Astrocyte of the hippocampus (primary cell): ENCODE measurements around the gene SEC22A.
A peak's percentile ranks its signal among the peaks of the same experiment; 100 is the strongest.

Source experiments
- DNase-seq: peaks from one replicate; pipeline ENCODE4 v3.0.0; 2011; ENCODE audit warnings: low read depth, low spot score

Gene SEC22A, protein sequence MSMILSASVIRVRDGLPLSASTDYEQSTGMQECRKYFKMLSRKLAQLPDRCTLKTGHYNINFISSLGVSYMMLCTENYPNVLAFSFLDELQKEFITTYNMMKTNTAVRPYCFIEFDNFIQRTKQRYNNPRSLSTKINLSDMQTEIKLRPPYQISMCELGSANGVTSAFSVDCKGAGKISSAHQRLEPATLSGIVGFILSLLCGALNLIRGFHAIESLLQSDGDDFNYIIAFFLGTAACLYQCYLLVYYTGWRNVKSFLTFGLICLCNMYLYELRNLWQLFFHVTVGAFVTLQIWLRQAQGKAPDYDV

DNA sequence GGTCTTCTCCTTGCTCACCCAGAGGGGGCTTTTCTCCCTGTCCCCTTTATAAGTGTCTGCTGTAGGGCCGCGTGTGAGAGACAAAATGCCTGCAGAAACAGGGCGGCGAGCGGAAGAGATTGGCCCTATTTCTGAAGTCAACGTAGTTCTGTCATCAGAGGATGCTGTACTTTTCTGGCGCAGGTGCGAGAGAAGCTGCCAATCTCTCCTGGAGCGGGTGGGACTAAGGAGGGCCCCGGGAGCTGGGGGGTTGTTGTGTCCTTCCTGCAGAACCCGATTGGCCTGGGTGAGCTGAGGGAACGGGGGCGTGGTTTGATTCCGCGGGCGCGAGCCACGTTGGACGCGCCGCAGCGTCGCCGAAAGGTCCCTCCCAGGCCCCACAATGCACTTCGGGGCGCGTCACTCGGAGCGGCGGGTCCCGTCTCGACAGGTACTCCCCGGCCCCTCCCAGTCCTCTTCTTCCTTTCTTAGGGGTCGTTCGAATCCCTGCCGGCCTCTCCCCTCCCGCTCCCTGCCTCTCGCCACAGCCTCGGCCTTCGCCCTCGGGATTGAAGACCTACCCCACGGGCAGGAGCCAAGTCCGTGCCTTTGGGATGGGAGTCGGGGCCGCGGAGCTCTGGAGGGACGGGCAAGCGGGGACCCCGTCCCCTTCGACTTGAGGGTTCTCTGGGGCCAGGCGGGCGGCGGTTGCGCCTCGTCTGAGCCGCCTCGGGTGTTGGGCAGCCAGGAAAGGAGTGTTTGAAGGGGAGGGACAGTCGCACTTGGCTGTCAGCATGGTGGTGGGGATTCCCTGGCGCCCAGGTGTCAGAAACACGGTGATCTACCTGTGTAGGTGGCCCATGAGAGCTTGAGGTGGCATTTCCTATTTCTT is at the start of gene SEC22A:
Gene SEC22A, plus strand, starts transcription at position 387 of the 871 bp plus-strand sequence. CDS start 7,275 bp downstream, outside the sequence.
- DNase-seq, result peak; percentile 98

DNA sequence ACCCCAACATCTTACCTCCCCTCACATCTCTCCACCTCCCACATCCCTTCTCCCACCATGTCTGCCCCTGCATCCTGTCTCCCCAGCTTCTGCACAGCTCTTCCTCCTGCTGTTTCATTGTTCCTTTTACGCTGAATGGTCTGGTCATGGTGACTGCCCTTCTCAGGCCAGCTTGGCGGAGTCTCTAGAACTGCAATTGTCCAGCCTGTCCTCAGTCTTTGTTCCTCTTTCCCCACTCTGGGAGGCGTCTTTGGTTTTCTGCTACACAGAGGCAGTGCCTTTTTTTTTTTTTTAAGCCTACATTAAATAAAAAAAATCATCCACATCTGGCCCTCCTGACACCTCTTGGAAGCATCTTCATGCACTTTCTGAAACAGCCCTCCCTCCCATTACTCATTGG is 49.1 kb upstream of the SEC22A start:
- no peak for DNase-seq

DNA sequence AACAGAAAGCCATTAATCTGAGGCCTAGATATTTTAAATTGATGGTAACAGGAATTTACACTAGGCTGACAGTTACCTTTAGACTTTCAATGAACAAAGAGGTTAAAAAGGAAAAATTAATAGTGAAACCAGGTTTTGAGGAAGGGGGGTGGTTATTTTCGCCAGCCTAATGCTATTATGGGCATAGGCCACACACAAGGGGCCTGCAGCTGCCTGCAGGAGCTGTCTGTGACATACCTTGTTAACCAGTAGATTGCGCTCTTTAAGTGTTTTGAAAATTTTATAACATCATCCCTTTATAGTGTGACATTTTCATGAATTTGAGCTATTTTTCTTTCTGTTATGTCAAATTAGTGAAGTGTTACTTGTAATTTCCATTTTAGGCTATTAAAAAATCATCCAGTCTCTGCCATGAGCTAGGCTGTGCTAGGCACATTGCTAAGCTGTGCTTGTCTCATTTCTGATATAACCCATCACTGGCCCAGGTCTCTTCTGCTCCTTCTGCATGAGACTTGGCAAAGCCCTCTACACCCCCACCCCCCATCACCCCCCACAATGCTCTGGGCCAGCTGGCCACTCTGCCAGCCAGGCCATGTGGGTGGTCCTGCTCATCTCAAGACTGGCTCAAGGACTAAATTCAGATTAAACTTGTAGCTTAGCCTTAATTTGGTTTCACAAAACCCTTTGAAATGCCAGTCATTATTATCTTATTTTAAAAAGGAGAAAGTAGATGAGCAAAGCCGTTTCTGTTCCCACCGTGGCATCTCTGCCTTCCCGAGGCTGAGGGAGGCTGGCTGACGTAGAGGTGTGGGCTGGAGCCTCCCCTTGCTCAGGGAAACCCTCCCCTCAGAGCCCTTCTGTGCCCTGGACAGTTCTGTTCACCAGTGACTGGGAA is 48.4 kb upstream of the SEC22A start:
- no peak for DNase-seq

DNA sequence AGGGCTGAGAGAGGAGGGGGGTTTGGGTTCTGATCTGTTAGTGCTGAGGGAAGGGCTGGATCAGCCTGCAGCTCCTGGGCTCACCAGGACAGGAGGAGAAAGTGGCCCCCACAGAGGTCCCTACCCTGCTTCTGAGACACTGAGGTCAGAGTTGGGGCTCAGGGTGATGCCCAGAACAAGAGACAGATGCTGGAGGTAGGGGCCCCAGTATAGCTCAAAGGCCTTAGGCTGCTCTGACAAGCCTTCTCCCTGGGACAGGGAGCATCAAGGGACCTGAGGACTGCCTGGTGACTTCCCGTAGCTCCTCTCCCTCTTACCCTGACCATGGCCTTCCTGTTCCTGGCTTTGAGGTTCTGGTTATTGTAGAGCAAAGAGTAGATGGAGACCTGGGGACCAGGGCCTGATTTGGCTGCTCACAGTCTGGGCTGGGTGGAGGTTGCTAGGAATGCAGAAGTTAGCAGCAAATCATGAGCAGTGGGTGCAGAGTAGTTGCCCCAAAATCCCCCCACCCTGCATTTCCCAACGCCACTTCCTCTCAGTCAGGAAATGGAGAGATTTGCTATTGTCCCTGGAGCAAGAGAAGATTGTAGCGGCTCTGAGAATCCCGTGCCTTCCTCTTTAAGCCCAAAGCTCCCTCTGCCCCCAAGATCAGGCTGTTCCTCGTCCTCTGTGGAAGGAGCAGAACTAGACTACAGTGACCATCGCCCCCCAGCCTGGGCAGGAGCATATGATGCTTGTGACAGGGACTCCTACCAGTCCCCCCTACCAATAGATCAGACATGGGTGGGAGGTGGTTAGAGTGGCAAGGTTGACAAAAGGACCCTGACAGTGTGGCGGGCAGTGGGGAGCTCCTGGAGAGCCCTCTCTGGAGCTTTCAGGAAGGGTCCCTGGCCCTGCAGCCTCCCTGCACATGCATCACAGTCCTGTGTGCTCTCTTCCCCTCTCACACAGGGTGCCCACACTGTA is 47.4 kb upstream of the SEC22A start:
- no peak for DNase-seq

DNA sequence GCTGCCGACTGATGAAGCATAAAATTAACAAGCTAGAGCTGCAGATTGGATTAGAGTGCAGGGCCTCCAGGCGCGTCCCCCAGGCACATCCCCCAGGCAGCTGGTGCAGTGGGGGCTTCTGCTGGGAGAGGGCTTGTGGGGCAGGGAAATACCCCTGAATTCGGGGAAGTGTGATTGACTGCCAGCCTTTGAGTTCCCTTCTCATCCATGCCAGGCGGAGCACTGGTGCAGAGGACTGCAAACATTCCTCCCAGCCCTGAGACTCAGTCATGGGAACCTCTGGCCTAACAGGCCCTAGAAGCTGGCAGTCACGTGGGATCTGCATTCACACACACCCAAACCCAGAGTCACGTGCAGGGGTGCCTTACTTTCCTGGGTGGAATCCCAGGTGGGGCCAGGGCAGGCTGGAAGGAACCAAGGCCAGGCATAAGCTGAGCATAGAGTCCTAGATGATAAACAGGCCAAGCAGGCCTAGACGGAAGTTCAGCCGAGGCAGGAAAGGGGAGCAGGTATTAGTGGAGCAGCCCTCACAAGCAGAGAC is 46.2 kb upstream of the SEC22A start:
- no peak for DNase-seq

DNA sequence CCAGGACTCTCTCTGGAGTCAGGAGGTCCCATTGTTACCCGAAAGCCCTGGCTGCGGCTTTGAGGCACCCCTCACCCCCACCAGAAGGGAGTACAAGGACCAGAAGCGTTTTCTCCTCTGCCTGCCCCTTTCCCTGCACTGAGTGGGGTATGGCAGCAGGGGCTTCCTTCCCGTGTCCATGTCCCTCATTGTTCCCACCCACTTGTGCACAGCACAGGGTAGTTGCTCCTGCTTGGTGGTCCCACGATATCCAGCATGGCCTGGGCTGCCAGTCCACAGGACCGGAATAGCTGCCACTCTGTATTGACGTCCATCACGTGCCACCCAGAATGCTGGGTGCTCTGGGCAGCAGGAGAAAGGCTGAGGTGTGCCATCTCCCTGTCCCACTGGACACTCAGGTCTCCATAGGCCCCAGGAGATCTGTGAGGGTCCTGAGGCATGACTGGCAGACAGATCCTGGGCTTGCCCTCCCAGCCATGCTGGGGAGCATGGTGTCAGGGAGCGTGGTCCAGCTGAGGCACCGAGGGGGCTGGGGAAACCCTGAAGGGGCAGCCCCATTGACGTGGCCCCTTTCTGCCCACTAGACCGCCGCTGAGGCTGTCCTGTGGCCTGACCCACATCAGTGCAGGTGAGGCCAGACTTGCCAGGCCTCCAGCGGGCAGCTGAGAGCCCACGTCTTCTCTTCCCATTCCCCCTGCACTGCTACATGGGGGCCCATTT is 45.3 kb upstream of the SEC22A start:
- no peak for DNase-seq

DNA sequence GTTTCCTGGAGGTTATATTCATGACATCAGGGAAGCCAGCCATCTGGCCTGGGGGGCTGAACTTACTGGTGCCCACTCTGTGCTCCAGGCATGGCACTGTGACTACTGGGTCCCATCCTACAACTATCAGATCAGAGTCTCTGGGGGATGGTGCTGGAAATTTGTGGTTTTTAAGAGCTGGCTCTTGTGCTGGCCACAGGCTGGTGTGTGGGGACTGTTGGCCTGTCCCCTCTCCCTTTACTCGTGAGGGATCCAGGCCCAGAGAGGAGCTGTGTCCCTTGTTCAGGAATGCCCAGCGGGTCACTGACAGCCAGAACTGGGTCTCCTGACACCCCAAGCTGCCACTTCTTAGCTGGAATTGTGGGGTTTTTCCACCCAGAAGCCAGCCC is 44.5 kb upstream of the SEC22A start:
- DNase-seq, result no peak

DNA sequence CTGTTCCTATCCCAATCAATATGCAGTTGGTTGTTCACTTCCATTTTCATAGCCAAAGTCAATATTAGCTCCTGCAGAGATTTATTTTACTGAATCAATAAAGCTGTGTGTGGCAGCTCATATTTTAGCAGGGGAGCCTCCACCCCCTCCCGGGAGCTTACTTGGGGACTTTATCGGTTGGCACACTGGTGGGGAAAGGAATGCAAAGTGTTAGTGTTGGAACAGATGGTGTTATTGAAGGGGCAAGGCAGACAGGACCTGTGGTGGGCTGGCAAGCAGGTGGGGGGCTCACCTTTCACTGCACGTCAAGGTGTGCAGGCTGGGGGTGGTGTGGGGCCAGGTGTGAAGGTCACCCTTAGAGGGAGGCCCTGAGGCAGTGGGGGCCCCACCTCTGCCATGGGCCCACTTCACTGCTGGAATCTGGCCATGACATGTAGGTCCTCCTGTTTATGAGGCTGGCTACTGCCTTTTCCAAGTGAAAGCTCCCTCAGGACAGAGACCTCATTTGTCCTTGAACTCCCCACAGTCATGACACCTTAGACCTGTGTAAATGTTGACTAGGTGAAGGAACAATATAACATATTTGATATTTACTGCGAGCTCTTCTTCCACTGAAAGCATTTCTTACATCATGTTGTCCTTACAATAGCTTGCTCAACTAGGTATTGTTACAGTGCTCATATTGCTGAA is 44.0 kb upstream of the SEC22A start:
- DNase-seq, result no peak

DNA sequence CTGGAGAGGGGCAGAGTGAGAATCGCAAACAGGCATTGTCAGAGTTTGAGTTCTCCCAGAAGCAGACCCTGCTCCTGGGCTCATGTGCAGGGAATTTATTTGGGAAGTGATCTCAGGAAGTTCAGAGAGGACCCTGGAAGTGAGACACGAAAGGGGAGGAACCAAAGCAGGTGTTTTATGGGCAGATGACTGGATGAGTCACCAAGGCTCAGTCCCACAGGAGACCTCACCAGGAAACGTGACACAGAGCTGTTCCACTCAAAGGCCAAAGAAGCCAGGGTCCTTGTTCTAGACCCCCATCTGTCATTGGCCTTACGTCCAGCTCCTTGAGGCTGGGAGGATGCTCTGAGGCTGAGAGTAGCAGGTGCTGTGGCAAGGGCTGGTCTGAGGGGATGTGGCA is 43.4 kb upstream of the SEC22A start:
- no peak for DNase-seq

DNA sequence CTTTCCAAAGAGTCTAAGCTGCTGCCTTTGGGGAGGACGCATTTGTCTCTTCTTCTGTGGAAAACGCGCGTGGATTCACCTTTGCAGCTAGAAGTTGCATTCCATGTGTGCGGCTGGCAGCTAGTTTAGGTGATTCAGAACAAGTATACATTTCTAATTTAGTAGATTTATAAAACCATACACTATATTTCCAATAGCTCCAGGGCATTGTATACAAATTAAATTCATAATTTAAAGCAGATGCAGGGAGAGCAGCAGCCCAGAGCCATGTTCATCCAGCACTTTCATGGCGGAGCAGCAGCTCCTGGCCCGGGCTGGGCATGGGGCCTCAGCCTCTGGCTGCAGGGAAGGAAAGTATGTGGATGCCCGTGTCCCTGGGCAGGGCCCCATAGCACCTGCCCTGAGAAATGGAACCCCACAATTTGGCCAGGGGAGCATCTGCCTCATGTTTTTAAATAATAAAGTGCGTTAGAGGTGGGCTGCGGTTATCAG is 42.8 kb upstream of the SEC22A start:
- no peak for DNase-seq

DNA sequence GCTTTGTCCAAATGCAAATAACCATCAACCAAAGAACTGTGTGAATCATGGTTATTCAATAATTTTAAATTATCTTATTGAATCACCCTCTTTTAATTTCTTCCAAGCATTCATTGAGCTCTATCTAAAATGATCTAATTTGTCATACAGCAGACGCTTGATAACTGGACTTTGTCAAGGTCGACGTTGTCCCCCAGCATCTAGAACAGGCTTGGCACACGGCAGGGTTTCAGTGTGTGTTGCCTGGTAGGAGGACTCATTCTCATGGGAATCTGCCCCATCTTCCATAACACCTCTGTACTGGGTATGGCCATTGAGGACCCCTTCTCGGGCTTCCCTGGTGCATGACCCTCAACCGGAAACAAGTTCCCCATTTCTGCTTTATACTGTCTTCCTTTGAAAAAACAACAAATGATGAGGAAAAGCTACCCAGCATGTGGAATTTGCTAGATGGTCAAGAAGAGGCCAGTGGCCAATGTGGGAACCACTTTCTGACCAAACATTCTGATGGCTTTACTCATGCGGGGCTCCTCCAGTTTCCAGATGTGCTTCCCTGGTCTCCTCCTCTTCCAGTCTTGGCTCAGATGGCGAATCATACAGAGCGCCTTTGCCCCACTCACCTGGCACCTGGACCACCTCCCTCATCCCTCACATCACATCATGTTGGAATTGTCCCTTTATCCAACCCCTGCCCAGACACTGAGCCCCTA is 41.7 kb upstream of the SEC22A start:
- DNase-seq, result peak; percentile 15

DNA sequence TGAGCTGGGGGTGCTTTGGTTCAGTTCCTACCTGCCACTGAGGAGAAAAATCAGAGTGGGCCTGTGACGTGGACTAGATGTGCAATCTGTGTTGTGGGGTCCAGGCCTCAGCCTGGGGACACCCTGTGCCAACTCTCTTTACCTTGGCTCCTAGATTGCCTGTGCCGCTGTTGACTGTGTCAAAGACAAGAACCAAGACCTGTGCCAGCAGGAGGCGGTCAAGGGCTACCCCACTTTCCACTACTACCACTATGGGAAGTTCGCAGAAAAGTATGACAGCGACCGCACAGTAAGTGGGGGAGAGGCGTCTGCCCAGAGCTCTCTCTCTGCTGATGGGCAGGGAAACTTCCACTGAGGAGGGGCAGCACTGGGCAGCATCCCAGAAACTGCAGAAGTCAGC is 40.6 kb upstream of the SEC22A start:
- no peak for DNase-seq

DNA sequence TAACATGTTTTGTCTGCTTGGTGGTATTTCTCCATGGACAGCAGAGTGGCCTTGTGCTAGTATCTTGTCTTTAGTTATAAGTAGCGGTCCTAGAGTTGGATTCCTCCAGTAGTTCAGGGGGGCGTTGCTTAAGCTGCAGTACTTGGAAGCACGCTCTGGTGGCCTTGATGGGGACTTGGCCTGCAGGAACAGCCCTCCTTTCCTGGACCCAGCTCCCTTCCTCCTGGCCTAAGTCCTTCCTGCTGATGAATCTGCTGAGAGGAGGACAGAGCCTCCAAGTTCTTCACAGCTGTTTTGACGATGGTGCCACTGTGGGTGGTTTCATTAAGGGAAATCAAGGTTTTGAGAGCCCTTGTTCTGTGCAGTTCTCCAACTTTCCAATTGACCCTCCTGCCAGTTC is 38.6 kb upstream of the SEC22A start:
- no peak for DNase-seq

DNA sequence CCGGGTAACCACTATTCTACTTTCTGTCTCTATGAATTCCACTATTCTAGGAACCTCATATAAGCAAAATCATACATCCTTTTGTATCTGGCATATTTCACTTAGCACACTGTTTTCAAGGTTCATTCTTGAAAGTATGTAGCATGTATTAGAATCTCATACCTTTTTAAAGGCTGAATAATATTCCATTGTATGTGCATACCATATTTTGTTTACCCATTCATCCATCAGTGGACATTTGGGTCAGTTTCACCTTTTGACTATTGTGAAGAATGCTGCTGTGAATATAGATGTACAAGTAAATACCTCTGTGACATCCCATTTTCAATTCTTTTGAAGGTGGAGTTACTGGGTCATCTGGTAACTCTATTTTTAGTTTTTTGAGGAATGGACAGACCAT is 36.6 kb upstream of the SEC22A start:
- no peak for DNase-seq

DNA sequence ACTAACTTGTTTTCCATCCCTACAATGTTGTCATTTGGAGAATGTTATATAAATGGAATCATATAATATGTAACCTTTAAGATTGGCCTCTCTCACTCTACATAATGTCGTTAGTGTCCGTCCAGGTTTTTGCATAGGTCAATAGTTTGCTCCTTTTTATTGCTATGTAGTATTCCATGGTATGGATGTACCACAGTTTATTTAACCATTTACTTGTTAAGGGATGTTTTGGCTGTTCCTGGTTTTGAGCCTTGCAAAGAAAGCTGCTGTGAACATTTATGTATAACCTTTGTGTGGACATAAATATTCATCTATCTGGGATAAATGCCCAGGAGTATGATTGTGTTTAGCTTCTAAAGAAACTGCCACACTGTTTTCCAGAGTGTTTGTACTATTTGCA is 34.1 kb upstream of the SEC22A start:
- no peak for DNase-seq

DNA sequence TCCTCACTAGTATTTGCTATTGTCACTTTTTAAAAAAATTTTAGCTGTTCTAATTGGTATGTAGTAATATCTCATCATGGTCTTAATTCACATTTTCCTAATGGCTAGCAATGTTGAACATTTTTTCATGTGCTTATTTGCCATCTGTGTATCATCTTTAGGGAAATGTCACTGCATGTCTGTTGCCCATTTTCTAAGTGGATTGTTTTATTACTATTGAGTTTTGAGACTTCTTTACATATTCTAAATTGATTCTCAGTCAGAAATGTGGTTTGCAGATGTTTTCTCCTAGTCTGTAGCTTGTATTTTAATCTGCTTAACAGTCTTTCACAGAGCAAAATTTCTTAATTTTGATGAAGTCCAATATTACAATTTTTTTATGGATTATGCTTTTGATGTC is 33.6 kb upstream of the SEC22A start:
- DNase-seq, result no peak

DNA sequence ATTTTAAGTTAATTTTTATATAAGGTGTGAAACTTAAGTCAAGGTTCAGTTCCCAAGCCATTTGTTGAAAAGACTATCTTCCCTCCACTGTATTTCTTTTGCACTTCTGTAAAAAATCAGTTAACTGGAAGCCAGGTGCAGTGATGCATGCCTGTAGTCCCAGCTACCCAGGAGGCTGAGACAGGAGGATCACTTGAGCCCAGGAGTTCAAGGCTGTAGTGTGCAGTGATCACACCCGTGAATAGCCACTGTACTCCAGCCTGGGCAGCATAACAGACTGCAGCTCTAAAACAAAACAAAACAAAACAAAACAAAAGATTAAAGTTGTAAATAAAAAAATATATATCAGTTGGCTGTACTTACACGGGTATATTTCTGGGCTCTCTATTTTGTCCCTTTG is 33.1 kb upstream of the SEC22A start:
- no peak for DNase-seq

DNA sequence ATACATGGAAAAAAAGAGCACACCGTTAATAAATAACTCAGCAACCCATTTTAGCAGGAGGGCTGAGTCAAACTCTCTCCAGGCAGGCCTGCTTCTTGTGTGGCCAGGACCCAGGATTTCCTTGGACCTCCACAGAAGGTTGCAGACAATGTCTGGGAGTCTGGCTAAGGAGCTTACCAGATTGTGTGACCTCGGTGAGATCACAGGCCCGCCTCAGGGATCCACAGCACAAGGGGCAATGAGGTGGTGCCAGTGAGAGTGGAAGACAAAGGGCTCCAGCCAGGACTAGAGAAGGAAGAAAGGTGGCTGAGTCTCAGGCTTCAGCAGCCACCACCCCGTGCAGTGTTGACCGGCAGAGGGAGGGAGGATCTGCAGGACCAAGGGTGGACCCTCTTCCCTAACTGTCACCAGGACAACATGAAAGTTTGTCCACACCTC is 32.2 kb upstream of the SEC22A start:
- no peak for DNase-seq
